GM19023 (cell line): ENCODE results near the gene PLCH1.
"Not testable (repeated sequence)": the region's sequence is repeated elsewhere in the genome, so short reads cannot be mapped to it uniquely, and the experiment has no call there.

Source experiments
- ATAC-seq: cut with Tn5 transposase; IDR thresholded peaks from one replicate; pipeline ENCODE4 v1.9.1; 2021; ENCODE audit warnings: mild to moderate bottlenecking, moderate library complexity; ENCODE audit not compliant: unreplicated experiment

PLCH1 gene

GRCh38 chr3:155425396-155425795 lies 319.5 kb downstream of the PLCH1 start:
- ATAC-seq = no peak

DNA sequence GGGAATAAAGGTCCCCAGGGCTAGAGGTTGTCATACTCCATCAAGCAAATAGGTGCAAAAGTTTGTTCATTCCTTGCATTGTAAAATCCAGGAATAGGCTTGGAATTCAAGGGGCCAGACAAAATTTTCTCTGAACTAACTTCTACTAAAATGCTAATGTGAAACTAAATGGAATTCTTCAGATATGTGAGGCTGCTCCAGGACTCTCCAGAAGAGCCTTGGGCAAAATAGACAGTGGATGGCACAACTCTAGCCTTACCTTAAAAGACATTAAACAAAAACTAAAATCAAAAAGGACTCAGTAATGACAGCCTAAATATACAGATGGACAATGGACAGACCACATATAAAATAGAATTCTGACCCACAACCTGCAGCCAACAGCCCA lies 320.6 kb downstream of the PLCH1 start:
- ATAC-seq = no peak

GRCh38 chr3:155423526-155424322 lies 321.1 kb downstream of the PLCH1 start:
- no peak for ATAC-seq

- ATAC-seq = no peak
These were observed 323.9 kb downstream of the PLCH1 start for GRCh38 chr3:155420881-155421486.

DNA sequence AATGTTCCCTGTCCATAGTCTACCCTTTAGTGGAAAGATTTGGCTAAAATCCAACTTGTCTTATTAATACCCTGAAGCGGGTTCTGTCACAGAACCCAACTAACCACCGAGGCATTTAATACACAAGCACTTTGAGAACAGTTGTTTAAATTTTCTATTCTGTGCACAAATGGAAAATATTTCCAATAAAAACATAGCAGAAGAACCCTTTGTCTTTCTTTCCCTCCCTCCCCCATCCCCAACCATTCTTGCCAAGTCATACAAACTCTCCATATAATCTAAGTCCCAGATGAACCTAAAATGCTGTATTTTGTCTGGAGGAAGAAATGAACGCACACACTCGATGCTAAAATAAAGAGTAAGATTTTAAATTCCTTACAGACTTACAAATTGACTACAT lies 324.5 kb downstream of the PLCH1 start:
- no peak for ATAC-seq

GRCh38 chr3:155418407-155418806 lies 326.5 kb downstream of the PLCH1 start:
- no peak for ATAC-seq

DNA sequence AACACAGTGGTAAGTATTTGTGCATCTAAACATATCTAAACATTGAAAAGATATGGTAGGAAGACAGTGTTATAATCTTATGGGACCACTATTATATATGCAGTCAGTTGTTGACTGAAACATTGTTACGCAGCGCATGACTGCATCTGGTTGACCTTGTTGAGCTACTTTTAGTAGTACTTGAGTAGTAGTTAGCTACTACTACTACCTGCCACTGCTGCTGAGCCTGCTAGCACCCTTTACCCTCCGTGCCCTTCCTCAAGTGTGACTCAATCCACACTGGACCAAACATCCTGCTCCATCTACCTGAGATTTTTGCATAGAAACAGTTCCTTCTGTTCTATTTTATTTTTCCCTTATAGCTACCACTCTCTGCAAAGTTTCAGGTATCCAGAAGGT lies 327.8 kb downstream of the PLCH1 start:
- ATAC-seq = no peak

GRCh38 chr3:155416500-155417118 lies 328.3 kb downstream of the PLCH1 start:
- ATAC-seq = no peak

DNA sequence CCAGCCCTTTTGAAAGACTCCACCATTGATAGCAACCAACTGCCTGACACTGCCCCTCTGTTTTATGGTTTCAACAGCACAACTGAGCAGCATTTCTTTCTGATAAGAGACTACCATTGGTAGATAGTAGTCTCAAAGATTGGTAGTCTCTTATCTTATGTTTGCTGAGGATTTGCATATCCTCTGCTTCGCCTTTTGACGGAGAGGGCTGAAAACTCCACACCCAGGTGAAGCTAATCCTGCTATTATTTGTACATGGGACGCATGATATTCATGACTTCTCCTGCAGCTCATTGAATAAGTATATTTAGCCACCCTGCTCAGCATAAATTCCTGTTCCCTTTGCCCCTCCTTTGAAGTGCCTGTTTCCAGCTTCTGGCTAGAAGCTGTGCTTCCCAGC lies 332.0 kb downstream of the PLCH1 start:
- ATAC-seq = no peak

DNA sequence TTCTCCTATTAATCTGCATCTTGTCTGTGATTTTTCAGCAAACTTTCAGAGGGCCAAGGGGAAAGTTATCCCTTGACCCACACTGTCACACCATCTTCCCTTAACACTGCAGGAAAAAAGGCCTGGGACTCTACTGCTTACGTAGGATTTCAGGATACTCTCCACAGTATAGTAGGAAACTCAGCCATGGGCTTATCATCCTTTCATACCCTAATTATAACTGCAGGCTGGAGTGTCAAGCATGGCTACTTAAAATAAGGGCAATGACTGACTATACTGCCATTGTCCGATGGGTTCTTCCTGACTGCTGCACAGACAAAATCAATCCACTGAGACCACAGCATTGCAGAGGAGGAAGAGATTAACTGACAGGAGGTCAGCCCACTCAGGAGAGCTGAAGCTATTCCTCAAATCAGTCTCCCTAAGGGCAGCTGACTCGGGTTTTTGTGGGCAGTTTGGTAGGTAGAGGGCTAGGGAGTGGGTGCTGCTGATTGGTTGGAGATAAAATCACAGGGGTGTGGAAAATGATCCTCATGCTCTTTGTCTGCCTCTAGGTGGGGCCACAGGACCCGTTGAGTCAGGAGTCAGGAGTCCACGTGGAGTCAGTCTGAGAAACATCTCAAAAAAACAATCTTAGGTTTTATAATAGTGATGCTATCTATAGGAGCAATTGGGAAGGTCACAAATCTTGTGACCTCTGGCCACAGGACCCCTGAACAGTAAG lies 333.2 kb downstream of the PLCH1 start:
- ATAC-seq = no peak

DNA sequence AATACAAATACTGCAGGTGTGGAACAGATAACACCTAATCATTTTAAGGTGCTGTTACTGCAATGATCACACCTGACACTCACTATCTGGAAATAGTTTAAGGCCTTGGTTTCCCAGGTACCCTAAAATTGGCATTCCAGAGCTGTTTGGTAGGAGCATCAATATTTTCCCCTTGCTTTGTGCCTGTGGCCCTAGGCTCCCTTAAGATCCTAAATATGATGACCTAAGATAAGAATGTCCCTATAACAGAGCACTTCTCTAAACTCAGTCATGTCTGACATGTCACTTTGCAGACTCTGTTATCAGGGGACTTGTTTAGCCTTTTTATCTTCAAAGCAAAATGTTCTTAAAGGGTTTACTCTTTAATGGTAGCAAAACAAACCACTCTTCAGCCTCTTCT lies 335.5 kb downstream of the PLCH1 start:
- no peak for ATAC-seq

GRCh38 chr3:155407971-155408370 lies 336.9 kb downstream of the PLCH1 start:
- no peak for ATAC-seq

- ATAC-seq = no peak
These were observed 337.5 kb downstream of the PLCH1 start for GRCh38 chr3:155407331-155407730.

DNA sequence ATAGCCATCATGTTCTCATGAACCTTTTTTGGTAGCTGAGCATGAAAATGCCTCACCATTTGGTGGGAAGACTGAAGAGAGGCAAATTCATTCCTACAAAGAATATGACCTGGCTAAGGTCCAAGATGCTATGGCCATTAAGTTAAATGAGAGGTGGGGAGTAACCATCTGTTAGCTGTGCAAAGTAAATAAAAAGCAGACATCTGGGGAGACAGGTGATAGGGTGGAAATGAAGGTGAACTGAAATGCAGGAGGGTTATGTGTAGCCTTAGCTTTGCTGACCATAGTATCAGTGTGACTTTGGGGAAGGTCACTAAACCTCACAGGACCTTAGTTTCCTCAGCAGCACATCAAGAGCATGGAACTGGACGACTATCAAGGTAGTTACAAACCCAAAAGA lies 340.4 kb downstream of the PLCH1 start:
- ATAC-seq = no peak

GRCh38 chr3:155402656-155403055 lies 342.2 kb downstream of the PLCH1 start:
- ATAC-seq = no peak

DNA sequence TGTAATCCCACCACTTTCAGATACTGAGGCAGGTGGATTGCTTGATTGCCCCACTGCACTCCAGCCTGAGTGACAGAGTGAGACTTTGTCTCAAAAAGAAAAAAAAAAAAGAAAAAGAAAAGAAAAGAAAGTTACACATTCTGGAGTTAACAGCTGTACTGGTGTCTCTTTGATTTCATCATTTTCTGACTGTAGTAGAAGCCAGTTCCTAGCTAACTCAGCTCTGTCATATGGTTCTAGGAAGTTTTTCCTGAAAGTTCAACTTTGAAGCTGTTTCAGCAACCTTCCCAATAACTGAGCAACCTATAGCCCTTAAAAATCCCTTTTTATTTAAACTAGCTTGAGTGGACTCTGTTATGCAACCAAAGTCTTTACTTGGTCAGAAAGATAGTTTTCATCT lies 346.8 kb downstream of the PLCH1 start:
- ATAC-seq = no peak

DNA sequence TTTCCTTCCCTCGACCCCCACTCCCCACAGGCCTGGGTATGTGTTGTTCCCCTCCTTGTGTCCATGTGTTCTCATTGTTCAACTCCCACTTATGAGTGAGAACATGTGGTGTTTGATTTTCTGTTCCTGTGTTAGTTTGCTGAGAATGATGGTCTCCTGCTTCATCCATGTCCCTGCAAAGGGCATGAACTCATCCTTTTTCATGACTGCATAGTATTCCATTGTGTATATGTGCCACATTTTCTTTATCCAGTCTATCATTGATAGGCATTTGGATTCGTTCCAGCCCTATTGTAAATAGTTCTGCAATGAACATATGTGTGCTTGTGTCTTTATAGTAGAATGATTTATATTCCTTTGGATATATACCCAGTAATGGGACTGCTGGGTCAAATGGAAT lies 350.0 kb downstream of the PLCH1 start:
- ATAC-seq = not testable (repeated sequence)

- no peak for ATAC-seq
These were observed 350.6 kb downstream of the PLCH1 start for GRCh38 chr3:155394240-155394639.

GRCh38 chr3:155393316-155393715 lies 351.6 kb downstream of the PLCH1 start:
- ATAC-seq = no peak

DNA sequence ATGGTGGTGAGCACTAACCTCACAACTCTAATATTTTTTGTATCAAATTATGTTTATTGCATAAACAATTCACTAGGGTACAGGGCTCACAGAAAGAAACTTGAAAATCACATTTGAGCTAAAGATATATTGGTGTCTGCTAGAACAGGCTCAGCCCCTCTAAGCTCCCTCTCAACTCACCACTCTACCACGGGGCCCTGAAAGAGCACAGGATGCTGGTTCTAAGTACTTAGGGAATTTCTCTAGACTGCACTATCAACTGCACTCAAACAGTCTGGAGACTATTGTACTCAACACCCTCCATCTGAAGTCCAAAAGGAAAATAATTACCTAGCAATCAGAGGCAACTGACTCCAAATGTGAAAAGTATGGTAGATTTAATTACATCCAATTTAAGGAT lies 352.7 kb downstream of the PLCH1 start:
- no peak for ATAC-seq

- no peak for ATAC-seq
These were observed 353.3 kb downstream of the PLCH1 start for GRCh38 chr3:155391551-155391958.

DNA sequence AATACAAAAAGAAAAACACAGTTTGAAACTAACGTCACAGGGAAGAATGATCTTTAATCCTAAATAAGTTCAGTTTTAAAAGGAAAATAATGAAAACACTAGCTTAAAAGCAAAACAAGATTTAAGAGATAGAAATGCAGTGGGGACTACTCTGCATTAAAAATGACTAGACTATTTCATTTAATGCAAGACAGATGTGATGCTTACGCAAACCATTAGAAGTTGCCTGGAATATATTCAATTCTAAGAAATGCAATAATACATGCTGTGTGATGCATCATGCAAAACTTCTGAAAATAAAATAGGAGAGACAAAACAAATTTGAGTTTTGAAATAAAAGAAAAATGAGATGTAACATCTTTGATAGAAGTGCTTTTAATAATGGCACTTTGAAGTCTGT lies 353.8 kb downstream of the PLCH1 start:
- no peak for ATAC-seq
